ENCODE measurements around the gene CHST1.

Gene CHST1

DNA sequence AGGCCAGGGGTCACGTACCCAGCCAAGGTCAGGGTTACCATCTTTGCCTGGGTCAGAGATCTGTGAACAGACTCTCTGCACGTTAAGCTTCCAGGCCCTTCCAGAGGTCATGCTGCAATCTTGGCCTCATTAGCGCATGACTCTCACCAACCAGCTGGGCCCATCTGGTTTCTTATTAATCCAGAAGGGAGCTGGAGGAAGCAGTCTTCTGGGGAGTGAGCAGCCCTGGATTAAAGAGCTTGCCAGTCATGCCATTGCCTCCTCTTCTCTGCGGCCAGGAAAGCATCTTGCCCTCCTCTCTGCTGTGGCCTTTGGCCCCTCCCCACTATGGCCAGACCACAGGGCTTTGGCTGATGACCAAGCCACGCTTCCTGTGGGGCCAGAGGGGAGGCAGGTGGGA lies 57.4 kb downstream of the CHST1 start:
- in situ Hi-C loops (cut with MboI; ENCODE audit: low sequenced_read_pairs): no loop called here

DNA sequence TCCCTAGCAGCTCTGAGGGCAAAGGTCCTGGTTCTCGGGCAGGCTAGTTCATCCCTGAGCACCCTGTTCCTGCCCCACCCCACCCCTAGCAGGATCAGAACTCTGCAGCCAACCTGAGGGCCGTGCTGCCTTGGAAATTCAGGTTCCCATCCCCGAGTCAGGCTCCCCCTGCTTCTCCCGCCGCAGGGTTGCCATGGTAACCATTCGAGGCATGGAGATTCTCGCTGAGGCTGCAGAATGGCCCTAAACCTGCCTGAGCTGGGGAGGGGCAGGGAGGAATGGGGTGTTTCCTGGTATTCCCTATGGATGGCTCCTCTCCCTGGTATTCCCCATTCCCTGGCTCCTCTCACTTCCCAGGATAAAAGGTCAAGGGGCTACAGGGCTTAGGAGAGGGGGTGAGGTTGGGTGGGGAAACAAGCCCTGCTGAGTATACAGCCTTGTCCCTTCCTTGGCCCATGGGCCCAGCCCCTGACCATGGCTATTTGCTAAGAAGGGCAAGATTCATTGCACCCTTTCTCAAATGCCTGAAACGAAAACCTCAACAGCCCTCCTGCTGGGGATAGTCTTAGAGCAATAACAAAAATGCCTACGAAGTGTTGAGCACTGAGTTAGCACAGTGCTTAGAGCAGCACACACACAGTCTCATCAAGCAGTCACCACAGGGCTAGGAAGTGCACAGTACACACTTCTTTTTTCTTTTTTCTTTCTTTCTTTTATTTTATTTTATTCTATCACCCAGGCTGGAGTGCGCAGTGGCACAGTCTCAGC lies 58.7 kb downstream of the CHST1 start:
- in situ Hi-C loops (cut with MboI; ENCODE audit: low sequenced_read_pairs): no loop called here

DNA sequence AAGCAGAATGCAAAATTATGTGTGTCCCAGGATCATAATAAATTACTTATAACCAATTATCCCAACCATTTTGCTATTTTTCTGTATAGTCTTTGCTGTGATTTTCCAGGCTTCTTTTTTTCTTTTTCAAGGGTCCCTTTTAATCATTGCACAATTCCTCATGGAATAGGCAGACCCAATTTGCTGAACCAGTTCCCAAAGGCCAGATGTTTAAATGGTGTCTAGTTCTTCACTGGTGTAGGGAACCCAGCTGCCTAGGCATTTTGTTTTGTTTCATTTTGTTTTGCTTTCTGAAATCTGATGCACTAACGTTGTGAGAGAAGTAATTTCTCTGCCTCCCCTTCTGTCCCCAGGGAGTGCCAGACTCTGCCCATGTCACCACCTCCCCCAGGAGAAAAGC lies 60.4 kb downstream of the CHST1 start:
- in situ Hi-C loops (cut with MboI; ENCODE audit: low sequenced_read_pairs): no loop called here

DNA sequence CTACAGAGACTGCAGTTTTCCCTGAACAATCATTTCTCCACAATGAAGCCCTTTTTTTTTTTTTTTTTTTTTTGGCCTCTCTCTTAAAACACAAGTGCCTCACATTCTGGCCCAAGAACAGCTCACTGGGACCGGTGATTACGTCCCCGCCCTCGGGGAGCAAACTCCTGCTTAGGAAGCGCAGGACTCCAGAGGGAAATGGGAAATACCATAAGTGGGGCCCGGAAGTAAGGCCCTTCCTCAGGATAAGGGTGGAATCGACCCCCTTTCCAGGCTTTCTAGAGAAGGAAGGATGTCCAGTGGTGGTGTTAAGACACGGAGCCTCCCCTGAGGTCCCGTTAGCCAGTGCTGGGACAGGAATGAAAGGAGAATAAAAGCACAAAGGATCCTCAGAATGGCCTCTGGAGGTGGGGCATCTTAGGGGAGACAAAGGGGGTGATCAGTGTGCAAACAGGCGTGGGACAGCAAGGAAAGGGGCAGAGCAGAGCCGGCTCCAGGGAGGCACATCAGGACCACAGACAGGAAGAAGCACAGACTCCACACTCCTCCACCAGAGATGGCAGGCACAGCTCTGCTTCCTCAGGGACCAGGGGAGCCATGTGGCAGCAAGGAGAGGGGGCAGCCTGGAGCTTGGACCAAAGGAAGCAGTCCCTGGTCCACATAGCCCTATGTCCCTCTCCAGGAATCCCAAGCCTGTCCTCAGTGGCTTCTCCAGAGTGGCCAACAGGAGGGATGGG lies 61.3 kb downstream of the CHST1 start:
- in situ Hi-C loops (cut with MboI; ENCODE audit: low sequenced_read_pairs): no loop called here

DNA sequence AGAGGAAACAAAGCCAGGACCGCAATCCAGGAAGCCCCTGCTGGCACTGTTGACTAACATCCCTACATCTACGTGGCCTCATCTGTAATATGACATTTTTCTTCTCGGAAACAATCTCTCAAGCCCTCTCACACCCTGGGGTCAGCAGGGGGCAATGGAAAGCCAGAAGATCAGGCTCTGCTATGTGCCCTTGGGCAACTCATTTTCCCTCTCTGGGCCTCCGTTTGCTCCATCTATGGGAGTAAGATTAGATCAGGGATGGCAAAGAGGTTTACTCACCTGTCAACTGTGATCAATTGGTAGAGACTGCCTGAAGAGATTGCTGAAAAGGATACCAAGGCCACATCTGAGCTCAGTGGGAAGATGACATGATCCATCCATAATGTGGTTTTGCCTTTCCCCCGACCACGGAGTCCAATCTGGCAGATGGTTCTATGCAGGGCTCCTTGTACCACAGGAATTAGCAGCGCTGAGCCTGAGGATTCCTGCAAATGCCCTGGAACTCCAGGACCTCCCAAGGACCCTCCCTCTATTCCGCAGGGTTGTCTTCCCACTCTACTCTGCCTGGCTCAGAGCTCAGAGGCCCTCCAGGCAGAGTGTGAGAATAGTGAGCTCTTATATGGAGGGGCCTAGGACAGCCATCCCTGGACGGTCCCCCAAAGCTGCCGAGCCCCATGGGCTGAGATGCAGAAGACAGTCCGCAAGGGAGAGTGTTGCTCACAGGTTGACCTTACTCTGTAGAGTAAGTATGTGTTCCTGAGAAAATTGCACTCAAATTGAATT lies 66.1 kb downstream of the CHST1 start:
- in situ Hi-C loops (cut with MboI; ENCODE audit: low sequenced_read_pairs): no loop called here

Data from HL-60/S4 treated with phorbol 12-myristate 13-acetate at 8.2 ng/mL for 4 days and 3 days (cell line).